GM21528 (cell line): Measurements from ENCODE around the gene RPRD2.
"Not testable (repeated sequence)": the region's sequence is repeated elsewhere in the genome, so short reads cannot be mapped to it uniquely, and the experiment has no call there.

Experiments used
- ATAC-seq: cut with Tn5 transposase; IDR thresholded peaks from one replicate; pipeline ENCODE4 v1.9.1; 2021; ENCODE audit warnings: mild to moderate bottlenecking, moderate library complexity; ENCODE audit not compliant: unreplicated experiment, low FRiP score

Gene RPRD2

DNA sequence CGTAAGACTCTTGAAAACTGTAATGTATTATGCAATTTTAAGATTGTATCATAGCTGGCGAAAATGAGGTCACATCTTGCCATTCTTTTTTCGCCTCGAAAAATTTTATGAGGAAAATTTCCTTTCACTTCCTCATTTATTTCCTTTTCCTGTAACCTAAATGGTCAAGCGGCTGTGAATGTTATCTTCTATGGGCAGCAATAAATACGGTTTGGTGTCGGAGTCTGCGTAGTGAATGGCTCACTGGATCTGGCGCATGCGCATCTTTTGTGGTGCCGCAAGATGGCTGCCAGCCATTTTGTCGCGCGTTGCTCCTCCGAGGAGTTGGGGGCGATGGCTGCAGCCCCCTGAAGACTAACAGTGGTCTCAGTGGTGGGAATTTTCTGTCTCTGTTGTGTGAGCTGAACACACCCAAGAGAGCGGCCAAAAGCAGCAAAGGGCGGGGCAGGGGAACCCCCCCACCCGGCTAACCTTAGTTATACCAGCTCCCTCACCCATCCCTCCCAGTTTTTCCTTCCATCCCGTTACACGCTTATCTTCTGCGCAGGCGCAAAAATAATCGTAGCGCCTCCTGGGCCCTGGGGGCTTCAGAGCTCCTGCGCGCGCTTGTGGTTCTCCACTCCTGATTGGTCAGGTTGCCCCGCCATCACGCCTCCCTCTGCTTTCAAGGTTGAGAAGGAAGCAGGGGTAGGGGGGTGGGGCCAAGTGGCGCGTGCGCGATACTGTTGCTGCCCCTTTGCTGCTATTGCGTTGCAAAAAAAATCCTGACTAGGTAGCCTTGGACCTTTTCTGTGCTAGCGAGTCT is at the start of gene RPRD2:
Gene RPRD2, plus strand, starts transcription at position 722 of the 805 bp plus-strand sequence. CDS start 568 bp downstream, outside the sequence.
- ATAC-seq: peak; percentile 70

DNA sequence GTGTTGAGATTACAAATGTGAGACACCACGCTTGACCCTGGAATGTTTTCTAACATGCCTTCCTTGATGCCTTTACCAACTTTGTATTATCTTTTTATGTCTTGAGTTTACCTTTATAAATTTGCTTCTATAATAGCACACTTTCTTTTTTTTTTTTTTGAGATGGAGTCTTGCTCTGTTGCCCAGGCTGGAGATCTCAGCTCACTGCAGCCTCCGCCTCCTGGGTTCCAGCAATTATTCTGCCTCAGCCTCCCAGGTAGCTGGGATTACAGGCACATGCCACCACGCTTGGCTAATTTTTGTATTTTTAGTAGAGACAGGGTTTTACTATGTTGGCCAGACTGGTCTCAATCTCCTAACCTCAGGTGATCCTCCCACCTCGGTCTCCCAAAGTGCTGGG is 49.3 kb upstream of the RPRD2 start:
- ATAC-seq: not testable (repeated sequence)

DNA sequence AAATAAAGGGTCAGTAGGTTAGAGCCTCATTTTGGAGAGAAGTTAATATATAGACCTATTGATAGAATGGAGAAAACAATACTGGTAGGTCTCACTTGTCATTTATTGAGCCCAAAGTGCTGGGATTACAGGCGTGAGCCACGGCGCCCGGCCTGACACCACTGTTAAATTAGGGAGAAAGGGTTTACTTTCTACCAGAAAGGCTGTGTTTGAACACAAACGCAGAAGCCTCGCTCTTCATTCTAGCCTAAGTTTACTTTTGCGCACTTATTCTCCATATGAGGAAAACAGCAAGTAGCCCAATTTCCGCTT is 43.3 kb upstream of the RPRD2 start:
- ATAC-seq: no peak

DNA sequence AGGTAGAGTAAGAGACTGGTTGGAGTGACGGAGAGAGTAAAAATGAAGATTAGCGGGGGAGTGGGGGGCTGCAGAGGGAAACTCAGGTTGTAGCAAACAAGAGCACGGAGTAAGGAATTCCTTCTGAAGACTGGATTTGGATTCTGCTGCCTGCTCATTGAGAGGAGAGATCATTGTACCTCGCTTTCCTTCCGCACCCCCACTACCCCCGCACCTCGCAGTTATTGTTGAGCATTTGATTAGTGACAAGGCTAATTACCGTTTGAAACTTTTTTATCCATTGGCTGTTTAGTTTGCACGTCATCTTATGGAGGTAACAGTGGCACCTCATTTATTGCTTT is 42.2 kb upstream of the RPRD2 start:
- no peak for ATAC-seq

DNA sequence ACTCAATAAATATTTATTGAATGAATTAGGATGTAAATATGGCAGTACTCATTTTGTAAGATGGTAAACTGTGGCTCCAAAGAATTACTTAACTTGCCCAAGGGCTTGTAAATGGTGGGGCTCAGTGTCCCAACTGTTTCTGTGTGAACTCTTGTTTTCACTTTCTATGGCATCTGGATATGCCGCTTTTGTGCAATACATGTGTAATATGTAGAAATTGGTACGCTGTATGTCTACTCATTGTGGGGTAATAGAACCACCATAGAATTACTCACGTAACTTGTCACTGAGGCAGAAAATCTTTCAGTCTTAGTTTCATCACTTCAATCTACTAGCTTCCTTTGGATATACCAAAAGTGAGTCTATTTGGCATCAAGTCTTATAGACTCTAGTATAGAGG is 41.6 kb upstream of the RPRD2 start:
- ATAC-seq: no peak

DNA sequence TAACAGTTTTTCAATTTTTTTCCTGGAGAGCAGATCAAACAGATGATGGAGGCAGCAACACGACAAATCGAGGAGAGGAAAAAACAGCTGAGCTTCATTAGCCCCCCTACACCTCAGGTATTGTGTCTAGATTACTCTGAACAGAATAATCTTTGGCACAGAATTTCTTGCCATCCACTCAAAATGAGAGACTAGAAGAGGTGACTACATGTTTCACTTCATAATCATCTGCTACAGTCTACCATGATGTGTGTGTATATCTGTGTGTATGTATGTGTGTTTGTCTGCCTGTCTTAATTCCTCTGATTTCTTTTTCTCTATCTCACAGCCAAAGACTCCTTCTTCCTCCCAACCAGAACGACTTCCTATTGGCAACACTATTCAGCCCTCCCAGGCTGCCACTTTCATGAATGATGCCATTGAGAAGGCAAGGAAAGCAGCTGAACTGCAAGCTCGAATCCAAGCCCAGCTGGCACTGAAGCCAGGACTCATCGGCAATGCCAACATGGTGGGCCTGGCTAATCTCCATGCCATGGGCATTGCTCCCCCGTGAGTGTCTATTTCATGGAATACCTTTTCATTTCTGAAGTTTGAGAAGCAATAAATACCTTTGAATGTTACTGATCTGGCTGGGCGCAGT is 31.2 kb upstream of the RPRD2 start:
- ATAC-seq: no peak

DNA sequence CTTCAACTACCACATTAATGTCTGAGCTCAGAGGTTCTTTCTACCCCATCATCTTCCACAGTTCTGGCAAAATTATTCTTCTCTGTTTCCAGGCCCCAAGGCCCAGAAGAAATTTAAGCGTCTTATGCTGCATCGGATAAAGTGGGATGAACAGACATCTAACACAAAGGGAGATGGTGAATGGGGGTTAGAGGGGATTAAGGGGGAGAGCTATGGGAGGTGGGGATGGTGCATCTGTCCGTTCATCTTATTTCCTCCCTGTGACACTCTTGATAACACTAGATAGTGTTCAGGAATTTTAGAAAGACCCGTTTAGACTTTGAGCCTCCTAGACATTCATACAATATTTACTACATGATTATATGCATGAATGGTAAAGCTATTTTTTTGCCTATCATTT is 17.6 kb upstream of the RPRD2 start:
- ATAC-seq: no peak

DNA sequence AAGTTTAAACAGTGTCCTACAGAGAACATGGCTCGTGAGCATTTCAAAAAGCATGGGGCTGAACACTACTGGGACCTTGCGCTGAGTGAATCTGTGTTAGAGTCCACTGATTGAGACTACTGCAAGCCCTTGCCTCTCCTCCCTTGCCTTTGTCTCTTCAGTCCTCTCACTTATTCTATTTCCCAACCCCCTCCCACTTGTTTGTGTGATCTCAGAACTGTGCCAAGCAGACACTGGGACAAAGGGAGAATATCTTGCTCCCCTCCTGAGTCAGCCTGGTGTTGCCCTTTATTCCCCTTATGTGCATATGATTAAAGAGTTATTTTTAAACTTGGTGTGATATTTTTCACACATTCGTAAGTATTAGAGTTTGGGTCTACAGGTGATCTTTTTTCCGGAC is 11.1 kb upstream of the RPRD2 start:
- ATAC-seq: no peak

DNA sequence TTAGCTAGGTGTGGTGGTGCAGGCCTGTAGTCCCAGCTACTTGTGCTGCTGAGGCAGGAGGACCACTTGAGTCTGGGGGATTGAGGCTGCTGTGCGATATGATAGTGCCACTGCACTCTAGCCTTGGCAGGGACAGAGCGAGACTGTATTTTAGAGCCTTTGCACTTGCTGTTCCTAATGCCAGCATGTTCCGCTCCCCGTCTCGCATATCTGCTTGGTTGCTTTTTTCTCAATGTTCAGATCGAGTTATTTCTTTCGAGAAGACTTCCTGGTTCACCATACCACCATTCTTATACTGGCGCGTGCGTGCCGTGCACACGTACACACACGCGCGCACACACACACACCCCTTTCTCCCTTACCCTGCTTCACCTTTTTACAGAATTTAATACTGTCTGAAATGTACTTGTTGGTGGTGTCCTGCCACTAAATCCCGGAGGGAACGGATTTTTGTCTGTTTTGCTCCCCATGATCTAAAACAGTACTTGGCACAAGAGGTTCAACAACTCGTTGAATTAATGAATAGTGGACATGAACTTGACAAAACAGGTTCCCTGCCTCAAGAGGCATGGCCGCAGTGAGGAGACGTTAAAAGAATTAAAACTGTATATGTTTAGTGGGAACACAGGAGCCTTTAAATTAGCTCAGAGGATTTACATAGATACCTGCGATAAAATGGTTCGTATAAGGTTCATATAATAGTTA is 1.1 kb upstream of the RPRD2 start:
- ATAC-seq: no peak

DNA sequence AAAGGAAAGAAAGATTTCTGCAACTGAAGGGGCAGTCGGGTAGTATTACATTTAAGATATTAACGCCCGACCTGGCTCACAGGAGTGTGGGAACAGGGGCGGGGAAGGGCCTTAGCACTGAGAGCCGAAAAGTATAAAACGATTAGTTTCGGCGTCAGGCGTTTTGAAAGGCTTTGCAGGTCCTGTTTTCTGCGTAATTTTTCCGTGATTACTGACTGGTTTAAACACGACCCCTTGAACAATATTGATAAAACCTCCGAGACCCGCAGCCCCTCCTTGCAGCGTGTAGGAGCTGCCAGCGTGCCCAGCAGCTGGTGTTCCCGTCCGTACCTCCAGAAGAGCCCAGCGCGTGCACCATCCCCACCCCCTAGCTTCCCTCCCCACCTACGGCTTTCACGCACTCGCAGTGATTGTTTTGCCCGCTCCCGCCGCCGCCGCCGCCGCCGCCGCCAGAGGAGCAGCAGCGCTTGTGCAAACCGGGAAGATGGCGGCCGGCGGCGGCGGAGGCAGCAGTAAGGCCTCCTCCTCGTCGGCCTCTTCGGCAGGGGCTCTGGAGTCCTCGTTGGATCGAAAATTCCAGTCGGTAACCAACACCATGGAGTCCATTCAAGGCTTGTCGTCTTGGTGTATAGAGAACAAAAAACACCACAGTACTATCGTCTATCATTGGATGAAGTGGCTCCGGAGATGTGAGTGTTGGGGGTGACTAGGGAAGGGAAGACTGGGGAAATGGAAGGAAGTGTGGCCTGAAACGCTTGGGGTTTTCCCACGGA is 470 bp downstream of the RPRD2 start:
- peak; percentile 34 for ATAC-seq

DNA sequence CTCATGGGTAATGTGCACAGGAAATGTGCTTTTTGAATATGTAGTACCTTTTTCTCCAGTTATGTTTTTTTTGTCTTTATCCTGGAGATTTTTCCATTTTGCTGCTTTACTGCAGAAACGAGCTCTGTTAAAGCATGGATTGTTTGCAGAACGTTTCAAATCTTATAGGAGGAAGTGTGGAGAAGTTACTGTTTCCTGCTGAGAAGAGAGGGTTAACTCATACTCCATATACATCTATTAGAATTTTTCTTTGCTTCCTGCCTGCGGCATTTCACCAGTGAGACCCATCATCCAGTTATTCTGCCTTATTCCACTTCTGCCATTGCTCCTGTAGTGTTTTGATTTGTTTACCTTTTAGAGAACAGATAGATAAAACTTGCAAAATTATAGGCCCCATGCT is 2.0 kb downstream of the RPRD2 start:
- ATAC-seq: no peak

DNA sequence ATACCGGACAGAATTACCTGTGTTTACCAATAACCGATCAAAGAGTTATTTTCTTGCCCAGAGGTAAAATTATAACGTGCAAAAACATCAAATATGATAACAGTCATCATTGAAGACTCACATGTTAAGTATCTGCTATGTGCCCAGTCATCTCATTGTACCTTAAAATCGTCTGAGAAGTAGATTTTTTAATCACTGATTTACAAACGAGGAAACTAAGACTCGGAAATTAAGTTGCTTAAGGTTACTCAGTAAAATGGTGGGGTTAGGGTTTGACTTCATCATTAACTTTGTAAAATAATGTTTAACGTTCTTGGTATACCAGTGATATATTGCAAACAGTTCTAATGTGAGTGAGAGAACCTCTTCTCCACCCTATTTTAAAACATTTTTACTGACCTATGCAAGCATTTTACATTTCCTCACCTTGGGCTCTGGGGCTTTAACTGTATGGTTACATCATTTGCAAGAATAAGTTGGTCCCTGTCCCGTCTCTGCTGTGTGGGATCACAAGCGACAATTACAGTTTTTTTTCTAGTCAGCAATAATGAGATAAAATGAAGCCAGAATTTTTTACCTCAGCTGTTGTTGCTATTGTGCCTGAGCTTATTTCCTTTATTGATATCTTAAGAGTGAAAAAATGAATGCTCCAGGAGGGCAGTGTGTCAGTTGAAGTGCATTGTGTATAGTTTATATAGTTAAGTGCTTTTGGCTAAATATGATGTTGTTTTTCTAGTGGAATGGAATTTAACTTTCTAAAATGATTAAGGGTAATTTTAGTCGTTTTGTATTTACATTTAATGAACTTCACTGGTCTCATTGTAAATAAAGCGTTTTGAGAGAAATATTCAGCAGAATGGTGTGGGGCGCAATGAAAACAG is 2.7 kb downstream of the RPRD2 start:
- ATAC-seq: no peak

DNA sequence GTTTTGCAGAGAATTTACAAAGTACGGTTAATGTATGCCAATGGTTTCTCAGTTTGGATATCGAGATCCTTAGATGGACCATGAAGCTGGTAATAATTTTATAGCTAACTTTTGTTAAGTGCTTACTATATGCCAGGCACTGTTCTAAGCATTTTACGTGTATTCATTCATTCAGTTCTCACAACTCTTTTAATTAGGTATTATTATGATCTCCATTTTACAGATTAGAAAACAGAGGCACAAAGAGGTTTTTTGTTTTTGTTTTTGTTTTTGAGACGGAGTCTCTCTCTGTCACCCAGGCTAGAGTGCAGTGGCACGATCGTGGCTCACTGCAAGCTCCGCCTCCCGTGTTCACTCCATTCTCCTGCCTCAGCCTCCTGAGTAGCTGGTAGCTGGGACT is 7.2 kb downstream of the RPRD2 start:
- ATAC-seq: no peak

DNA sequence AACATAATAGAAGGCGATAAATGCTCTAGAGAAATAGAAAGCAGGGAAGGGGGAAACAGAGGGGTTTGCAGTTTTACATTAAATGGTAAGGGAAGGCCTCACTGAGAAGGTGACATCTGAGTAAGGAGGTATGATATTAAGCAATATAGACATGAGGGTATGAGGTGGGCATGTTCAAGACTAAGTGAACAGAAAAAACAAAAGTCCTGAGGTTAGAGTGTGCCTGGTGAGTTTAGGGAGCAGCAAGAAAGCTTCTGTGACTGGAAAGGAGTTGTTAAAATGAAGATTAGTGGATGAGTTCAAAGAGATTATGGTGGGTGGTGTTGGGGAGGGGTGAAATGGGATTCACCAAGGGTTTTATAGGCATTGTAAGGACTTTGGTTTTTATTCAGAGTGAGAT is 8.6 kb downstream of the RPRD2 start:
- no peak for ATAC-seq

DNA sequence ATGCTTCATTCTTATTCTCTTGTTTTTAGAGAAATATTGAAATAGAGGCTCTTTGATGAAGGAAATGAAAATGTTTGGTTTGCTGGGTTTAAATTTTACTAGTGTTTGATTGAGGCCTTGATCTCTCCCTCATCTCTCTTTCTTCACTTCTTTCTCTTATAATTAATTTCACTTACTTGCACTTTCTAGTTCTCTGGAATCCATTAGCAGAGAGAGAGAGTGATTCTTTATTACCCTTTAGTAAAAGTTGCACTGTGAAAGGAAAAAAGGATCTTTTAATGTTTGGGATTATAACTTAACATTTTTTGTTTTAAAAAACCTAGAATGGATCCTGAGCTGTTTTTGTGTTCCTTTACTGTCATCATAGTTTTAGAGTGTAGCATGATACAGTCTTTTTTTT is 12.2 kb downstream of the RPRD2 start:
- no peak for ATAC-seq

DNA sequence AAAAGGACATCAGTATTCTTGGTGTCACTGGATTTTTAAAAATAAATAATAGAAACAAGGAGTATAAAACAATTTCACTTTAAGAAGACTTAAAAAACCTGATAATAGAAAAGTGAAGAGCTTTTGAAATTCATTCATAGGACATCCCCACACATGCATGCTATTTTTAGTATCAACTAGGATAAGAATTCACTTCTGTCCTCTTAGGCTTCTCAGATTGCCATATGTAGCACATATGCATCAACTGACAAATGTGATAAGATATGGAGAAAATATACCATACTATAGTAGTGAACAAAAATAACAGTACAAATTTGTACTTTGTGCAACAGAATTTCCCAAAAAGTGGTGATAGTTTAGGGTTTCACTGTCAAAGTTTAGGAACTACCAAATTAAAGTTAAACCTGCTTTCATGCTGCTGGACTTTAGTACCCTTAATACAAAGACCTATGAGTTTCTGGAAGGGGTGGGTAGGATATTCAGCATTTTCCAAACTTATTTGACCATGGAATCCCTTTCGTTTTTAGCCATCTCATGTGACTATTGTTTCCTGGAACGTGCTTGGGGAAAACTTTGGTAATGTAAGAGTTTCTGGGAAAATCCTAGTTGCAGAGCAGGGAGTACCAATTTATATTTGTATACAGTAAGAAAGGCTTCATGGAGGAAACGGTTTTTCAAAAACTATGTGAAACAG is 19.8 kb downstream of the RPRD2 start:
- no peak for ATAC-seq

DNA sequence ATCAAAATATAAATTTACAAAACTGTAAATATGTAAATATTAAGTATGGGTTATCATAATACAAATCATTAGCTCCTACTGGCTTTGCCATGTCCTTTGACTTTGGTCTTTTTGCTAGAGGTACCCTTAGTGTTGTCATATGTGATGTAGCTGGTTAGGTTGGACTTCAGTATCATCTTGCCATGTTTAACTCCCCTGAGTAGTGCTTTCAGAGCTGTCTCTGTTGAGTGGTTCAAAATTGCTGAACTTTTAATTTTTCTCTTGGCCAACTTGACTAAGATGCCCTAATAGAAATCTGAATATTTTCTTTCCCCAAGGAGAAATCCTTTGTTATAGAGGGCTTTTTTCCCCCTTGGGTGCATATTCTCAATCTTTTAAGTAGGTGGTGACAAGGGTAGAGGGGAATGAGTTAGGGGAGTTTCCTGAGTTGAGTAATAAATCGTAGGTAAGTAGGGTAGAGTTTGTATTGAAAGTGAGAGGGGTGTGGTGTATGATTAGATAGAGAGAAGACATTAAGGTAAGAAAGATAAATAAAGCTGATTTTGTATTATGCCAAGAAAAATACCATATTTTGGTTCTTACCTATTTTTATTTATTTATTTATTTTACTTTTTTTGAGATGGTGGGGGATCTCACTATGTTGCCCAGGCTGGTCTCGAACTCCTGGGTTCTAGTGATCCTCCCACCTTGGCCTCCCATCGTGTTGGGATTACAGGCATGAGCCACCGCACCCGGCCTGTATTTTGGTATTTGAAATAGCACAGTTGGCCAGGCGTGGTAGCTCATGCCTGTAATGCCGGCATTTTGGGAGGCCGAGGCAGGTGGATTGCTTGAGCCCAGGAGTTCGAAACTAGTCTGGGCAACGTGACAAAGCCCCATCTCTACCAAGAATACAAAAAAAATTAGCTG is 21.8 kb downstream of the RPRD2 start:
- ATAC-seq: no peak

DNA sequence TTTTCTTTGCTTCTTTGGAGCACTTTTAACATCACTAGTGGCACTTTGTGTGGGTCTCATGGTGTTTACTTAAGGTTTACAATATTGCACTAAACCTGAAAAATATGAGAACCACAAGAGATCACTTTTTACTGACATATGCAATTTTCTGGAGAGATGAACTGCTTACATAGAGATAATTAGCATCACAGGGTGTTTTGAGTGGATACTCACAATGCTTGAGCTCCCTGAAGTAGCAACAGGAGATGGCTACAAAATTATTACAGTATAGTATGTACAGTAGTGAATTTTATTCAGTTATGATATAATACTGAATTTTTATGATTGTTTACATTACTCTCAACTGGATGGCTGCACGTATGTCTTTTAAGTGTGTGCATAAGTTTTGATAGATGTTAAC is 22.6 kb downstream of the RPRD2 start:
- ATAC-seq: no peak

DNA sequence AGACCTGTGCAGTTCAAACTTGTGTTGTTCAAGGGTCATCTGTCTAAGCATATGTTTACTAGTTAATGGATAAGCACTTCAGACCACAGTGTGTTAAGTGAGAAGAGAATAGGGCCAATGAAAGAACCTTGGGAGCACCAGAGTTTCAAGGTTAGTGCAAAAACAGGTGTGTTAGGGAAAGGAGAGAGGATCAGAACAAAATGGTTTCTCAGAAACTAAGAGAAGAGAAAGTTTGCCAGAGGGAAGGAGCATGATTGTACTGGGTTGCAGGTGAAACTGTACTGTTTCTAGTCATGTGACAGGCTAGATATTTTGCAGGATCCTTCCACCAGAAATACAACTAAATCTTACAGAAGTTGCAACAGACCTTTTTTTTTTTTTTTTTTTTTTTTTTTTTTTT is 23.3 kb downstream of the RPRD2 start:
- no peak for ATAC-seq
